B cell (primary cell): Measurements from ENCODE around the gene BHLHE23. TPM values are rescaled to one million over a fixed set of nuclear protein-coding genes. Genes with fewer than 3 reads are reported as not detected.

ENCODE experiments used
- ATAC-seq: fragments of 200-7000 bp; cut with Tn5 transposase; one replicate; pipeline ENCODE4 v1.10.0; 2021; ENCODE audit warnings: low read depth, mild to moderate bottlenecking, moderate number of reproducible peaks, moderate library complexity
- CTCF ChIA-PET: fragments of 350-600 bp; sonication (Branson Sonifier 250); formaldehyde crosslinking; loops from one replicate; lab custom pipeline; 2021; ENCODE audit warnings: antibody characterized with exemption, inconsistent platforms; lab: Charles Lee
- POLR2A ChIA-PET: fragments of 350-600 bp; sonication (Branson Sonifier 250); formaldehyde crosslinking; loops from one replicate; lab custom pipeline; 2021; ENCODE audit warnings: antibody characterized with exemption; lab: Charles Lee
- DNase-seq: peaks from one replicate; pipeline ENCODE4 v3.0.0; 2013
- H2AFZ ChIP-seq: 2 replicates; pipeline ENCODE4 v1.6.1; 2012; ENCODE audit warnings: mild to moderate bottlenecking, low read depth, low read length; ENCODE audit not compliant: insufficient read depth, poor library complexity, severe bottlenecking
- H3K27ac ChIP-seq, 2 donors: 1 replicate in 1 of 2; 2 replicates in 1 of 2; pipeline ENCODE4 v1.5.1; 2012 to 2013; ENCODE audit warnings: low read length in 2 of 2, mild to moderate bottlenecking in 2 of 2, moderate library complexity in 1 of 2
- H3K27me3 ChIP-seq, 4 experiments: fragments of 200-600 bp in 1 of 4; sonication (generic) in 1 of 4; replicated peaks in 1 of 4; 1 replicate in 2 of 4; 2 replicates in 2 of 4; pipeline versions ENCODE4 v1.6.1 to v1.7.0; 2013 to 2016; ENCODE audit warnings: low read length in 3 of 4, mild to moderate bottlenecking in 2 of 4, mixed read lengths in 1 of 4, moderate library complexity in 1 of 4; ENCODE audit not compliant: insufficient read depth in 4 of 4, control insufficient read depth in 3 of 4; ENCODE audit errors: control extremely low read depth in 1 of 4
- H3K36me3 ChIP-seq, 2 experiments: replicated peaks in 1 of 2; 1 replicate in 1 of 2; 2 replicates in 1 of 2; pipeline versions ENCODE4 v1.6.1 to v1.7.1; 2013; ENCODE audit warnings: low read length in 1 of 2; ENCODE audit not compliant: insufficient read depth in 2 of 2, control insufficient read depth in 1 of 2; ENCODE audit errors: control extremely low read depth in 1 of 2, extremely low read depth in 1 of 2
- H3K4me1 ChIP-seq, 2 donors: fragments of 200-600 bp in 1 of 2; sonication (generic) in 1 of 2; 1 replicate in 1 of 2; 2 replicates in 1 of 2; pipeline versions ENCODE4 v1.5.1 to v1.6.1; 2013 to 2017; ENCODE audit warnings: low read length in 2 of 2; ENCODE audit not compliant: control insufficient read depth in 2 of 2, insufficient read depth in 2 of 2
- H3K4me2 ChIP-seq: replicated peaks from 2 replicates; pipeline ENCODE3; 2012; ENCODE audit warnings: mild to moderate bottlenecking, low read depth, low read length; ENCODE audit not compliant: poor library complexity, severe bottlenecking
- H3K4me3 ChIP-seq, 5 experiments: fragments of 200-600 bp in 1 of 5; sonication (generic) in 1 of 5; 1 replicate in 3 of 5; 2 replicates in 2 of 5; pipeline versions ENCODE4 v1.5.1 to v1.7.0; 2011 to 2016; ENCODE audit warnings: low read length in 4 of 5, mild to moderate bottlenecking in 4 of 5, low read depth in 2 of 5, control low read depth in 1 of 5, moderate library complexity in 1 of 5; ENCODE audit not compliant: insufficient read depth in 1 of 5; ENCODE audit errors: control extremely low read depth in 1 of 5, extremely low read depth in 1 of 5
- H3K79me2 ChIP-seq: fragments of 200-600 bp; sonication (generic); one replicate; pipeline ENCODE4 v1.6.0; 2016; ENCODE audit warnings: low read length; ENCODE audit not compliant: control insufficient read depth, insufficient read depth
- H3K9ac ChIP-seq: fragments of 200-600 bp; sonication (generic); 2 replicates; pipeline ENCODE4 v1.6.1; 2017; ENCODE audit warnings: mild to moderate bottlenecking, low read length, moderate library complexity
- H3K9me3 ChIP-seq, 3 donors: one replicate each; pipeline versions ENCODE4 v1.6.1 to v1.7.1; 2013; ENCODE audit warnings: low read length in 2 of 3; ENCODE audit not compliant: control insufficient read depth in 2 of 3, insufficient read depth in 1 of 3; ENCODE audit errors: control extremely low read depth in 1 of 3
- H4K20me1 ChIP-seq: 2 replicates; pipeline ENCODE4 v1.6.0; 2012; ENCODE audit warnings: mild to moderate bottlenecking, low read length; ENCODE audit not compliant: insufficient read depth, control insufficient read depth, poor library complexity, severe bottlenecking
- H3K27ac Mint-ChIP-seq: one replicate; pipeline ENCODE4 v1.8.0; 2021; ENCODE audit warnings: mixed read lengths
- H3K27me3 Mint-ChIP-seq: one replicate; pipeline ENCODE4 v1.8.0; 2021; ENCODE audit warnings: mixed read lengths
- H3K4me1 Mint-ChIP-seq: one replicate; pipeline ENCODE4 v1.8.0; 2021; ENCODE audit warnings: mixed read lengths
- H3K4me3 Mint-ChIP-seq: one replicate; pipeline ENCODE4 v1.8.0; 2021; ENCODE audit warnings: mixed read lengths
- H3K9me3 Mint-ChIP-seq: one replicate; pipeline ENCODE4 v1.8.0; 2022; ENCODE audit warnings: mixed read lengths; ENCODE audit not compliant: insufficient read depth
- EZH2 ChIP-seq: IDR thresholded peaks from 2 replicates; pipeline ENCODE4 v1.6.1; 2012; ENCODE audit warnings: borderline replicate concordance, low read depth, mild to moderate bottlenecking, moderate library complexity, low read length; ENCODE audit not compliant: insufficient read depth, poor library complexity, severe bottlenecking
- WGBS: methylation state at CpG from one replicate; pipeline ENCODE4 v1.1.5; 2013; ENCODE audit warnings: missing lambda C conversion rate; ENCODE audit not compliant: insufficient coverage; 5-methylcytosine and 5-hydroxymethylcytosine counted together
- intact Hi-C: fragments of 100-400 bp; cut with micrococcal nuclease; formaldehyde crosslinking; loops from one replicate; pipeline ENCODE4 v1.10.0; 2022
- polyA plus RNA-seq: library from polyadenylated mRNA; depleted of rRNA; stranded (reverse); fragments of >200 nt; gene quantifications from 2 replicates; pipeline ENCODE4 v1.2.3, GENCODE V29; 2012
- total RNA-seq, 2 donors: library from RNA; stranded (reverse); fragments of 120-200 nt in 1 of 2; gene quantifications; 1 replicate in 1 of 2; 2 replicates in 1 of 2; pipeline versions ENCODE4 v1.2.3 to v1.2.4, GENCODE V29; 2013 to 2022
- TF ChIP-seq, protein P1 (sequence below): fragments of 200-600 bp; IDR thresholded peaks from one replicate; pipeline ENCODE4 v1.8.0; 2022; ENCODE audit warnings: antibody characterized with exemption, mild to moderate bottlenecking

BHLHE23 gene
- total and polyA plus RNA-seq, 2 donors (not counting 1 experiment from before 2014, with no cell fraction given): not detected

- peak overlapping the region; percentile 87 for H3K4me2 ChIP-seq
- WGBS: 28% methylated on average over 44 of the region's 48 CpGs
- no peak for ATAC-seq
Measured at GRCh38 chr20:62972845-62973745, 33.7 kb downstream of the BHLHE23 start.

More at GRCh38 chr20:62972845-62973745, 33.7 kb downstream of the BHLHE23 start:
- H2AFZ ChIP-seq: peak overlapping the region; percentile 71
- Mint-ChIP-seq H3K4me3 (peak overlapping the region; percentile 10), H3K27me3 (peaks cover 42% of the 10 kb centered on the region), H3K27ac (no peak overlapping the region), H3K9me3 (no peaks in the 10 kb centered on the region), H3K4me1 (peaks cover 38% of the 10 kb centered on the region)
- intact Hi-C loops: loop anchor here (1.0 kb wide), 4 partner anchors 19 to 83 kb away; no protein-coding TSS in a partner anchor
- H3K27ac ChIP-seq: no peak overlapping the region
- CTCF ChIA-PET: interaction anchor here (0.6 to 1.9 kb wide), 21 partner anchors 9 to 250 kb away, joined by 3 to 24 read pairs (median 4); partner anchors contain the start of gene SLC17A9
- no peak for TF ChIP-seq EZH2
- TF ChIP-seq, protein P1, sequence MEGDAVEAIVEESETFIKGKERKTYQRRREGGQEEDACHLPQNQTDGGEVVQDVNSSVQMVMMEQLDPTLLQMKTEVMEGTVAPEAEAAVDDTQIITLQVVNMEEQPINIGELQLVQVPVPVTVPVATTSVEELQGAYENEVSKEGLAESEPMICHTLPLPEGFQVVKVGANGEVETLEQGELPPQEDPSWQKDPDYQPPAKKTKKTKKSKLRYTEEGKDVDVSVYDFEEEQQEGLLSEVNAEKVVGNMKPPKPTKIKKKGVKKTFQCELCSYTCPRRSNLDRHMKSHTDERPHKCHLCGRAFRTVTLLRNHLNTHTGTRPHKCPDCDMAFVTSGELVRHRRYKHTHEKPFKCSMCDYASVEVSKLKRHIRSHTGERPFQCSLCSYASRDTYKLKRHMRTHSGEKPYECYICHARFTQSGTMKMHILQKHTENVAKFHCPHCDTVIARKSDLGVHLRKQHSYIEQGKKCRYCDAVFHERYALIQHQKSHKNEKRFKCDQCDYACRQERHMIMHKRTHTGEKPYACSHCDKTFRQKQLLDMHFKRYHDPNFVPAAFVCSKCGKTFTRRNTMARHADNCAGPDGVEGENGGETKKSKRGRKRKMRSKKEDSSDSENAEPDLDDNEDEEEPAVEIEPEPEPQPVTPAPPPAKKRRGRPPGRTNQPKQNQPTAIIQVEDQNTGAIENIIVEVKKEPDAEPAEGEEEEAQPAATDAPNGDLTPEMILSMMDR: no peak
- H3K36me3 ChIP-seq: no peaks in the 10 kb centered on the region
- DNase-seq: peak; percentile 43
- H3K9ac ChIP-seq: peak overlapping the region; percentile 17
- H3K27me3 ChIP-seq: peaks cover 0 to 70% (median 29%) of the 10 kb centered on the region in 4 experiments
- H4K20me1 ChIP-seq: no peaks in the 10 kb centered on the region
- peaks cover 0 to 9% (median 0%) of the 10 kb centered on the region in 3 donors for H3K9me3 ChIP-seq
- peak overlapping the region in 3 of 5 experiments; percentile 38 to 49 (median 45) for H3K4me3 ChIP-seq
- H3K79me2 ChIP-seq: no peaks in the 10 kb centered on the region
- POLR2A ChIA-PET: interaction anchor here (0.9 to 1.7 kb wide), 4 partner anchors 19 to 73 kb away, joined by 3 to 12 read pairs (median 8); no protein-coding TSS in a partner anchor
- peaks cover 27 to 33% of the 10 kb centered on the region in 2 donors for H3K4me1 ChIP-seq
